Measurements from ENCODE around the gene KIFAP3. TPM values are rescaled to one million over a fixed set of nuclear protein-coding genes. Genes with fewer than 3 reads are reported as not detected.
"Not testable (repeated sequence)": the region's sequence is repeated elsewhere in the genome, so short reads cannot be mapped to it uniquely, and the experiment has no call there.

The KIFAP3 gene
- total RNA-seq, 1 experiment from 2014 or later, result 2.3 TPM

DNA sequence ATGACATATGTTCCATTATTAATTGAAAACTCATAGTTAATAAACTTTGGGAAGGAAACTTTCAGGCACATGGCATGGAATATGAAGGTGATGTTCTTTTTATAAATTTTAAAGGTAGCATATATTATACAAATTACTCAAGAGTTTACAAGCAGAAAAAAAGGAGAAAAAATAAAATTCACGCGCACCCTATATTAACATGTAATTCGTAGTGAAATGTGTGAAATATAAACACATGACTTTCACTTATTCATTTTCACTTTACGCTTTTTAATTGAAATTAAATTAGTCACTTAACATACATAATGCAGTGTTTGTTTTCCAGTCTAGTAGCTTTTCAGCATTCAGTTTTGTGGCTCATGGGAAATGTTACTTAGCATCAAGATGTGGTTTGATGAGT, 153.4 kb downstream of the KIFAP3 start:
- H3K27me3 Mint-ChIP-seq (ENCODE audit: low read depth), result no peaks in the 10 kb centered on the region
- DNase-seq (ENCODE audit: low spot score), result no peak
- no peaks in the 10 kb centered on the region for H3K9me3 Mint-ChIP-seq
- no peak overlapping the region for H3K4me3 Mint-ChIP-seq
- TF ChIP-seq SMAD4 (CRISPR knock-in tag; IDR thresholded peaks at IDR 0.05) (no peak), OVOL2 (CRISPR knock-in tag; IDR thresholded peaks at IDR 0.05; ENCODE audit: borderline replicate concordance) (no peak), NR2C2 (CRISPR knock-in tag; IDR thresholded peaks at IDR 0.05) (no peak), GTF2I (CRISPR knock-in tag; conservative IDR thresholded peaks at IDR 0.05) (no peak)
- H3K27ac Mint-ChIP-seq, result no peak overlapping the region
- no peaks in the 10 kb centered on the region for H3K36me3 Mint-ChIP-seq
- ChIA-PET POLR2A (no interaction called here), CTCF (no interaction called here)
- no peak for ATAC-seq
- H3K4me1 Mint-ChIP-seq, result no peaks in the 10 kb centered on the region

DNA sequence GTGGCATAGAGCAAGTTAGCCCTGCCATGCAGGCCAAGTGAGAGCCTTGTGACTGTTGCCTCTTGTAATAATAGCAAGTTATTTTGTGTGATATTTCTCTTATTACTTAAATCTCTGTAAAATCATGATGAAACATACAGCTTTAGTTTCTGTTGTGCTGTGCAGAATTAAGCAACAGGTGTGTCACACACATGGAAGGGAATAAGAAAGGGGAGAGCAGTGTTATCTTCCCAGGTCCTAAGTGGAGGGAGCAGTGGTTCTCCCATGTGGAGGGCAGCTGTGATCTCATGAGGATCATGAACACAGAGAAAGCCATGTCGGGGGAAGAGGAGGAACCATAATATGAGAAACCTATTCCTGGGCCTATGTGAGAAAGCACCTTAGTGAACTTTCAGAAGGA, 155.6 kb downstream of the KIFAP3 start:
- TF ChIP-seq OVOL2 (CRISPR knock-in tag; IDR thresholded peaks at IDR 0.05; ENCODE audit: borderline replicate concordance) (no peak), CREB1 (CRISPR knock-in tag; IDR thresholded peaks at IDR 0.05) (no peak), TEAD4 (CRISPR knock-in tag; IDR thresholded peaks at IDR 0.05) (no peak), GRHL2 (CRISPR knock-in tag; IDR thresholded peaks at IDR 0.05; ENCODE audit: insufficient replicate concordance, severe bottlenecking) (no peak), ELF4 (CRISPR knock-in tag; IDR thresholded peaks at IDR 0.05; ENCODE audit: low read depth) (no peak), ATF1 (CRISPR knock-in tag; IDR thresholded peaks at IDR 0.05) (no peak)
- TF ChIP-seq, protein P1, sequence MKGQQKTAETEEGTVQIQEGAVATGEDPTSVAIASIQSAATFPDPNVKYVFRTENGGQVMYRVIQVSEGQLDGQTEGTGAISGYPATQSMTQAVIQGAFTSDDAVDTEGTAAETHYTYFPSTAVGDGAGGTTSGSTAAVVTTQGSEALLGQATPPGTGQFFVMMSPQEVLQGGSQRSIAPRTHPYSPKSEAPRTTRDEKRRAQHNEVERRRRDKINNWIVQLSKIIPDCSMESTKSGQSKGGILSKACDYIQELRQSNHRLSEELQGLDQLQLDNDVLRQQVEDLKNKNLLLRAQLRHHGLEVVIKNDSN (CRISPR knock-in tag; IDR thresholded peaks at IDR 0.05), result no peak
- TF ChIP-seq, protein P2, sequence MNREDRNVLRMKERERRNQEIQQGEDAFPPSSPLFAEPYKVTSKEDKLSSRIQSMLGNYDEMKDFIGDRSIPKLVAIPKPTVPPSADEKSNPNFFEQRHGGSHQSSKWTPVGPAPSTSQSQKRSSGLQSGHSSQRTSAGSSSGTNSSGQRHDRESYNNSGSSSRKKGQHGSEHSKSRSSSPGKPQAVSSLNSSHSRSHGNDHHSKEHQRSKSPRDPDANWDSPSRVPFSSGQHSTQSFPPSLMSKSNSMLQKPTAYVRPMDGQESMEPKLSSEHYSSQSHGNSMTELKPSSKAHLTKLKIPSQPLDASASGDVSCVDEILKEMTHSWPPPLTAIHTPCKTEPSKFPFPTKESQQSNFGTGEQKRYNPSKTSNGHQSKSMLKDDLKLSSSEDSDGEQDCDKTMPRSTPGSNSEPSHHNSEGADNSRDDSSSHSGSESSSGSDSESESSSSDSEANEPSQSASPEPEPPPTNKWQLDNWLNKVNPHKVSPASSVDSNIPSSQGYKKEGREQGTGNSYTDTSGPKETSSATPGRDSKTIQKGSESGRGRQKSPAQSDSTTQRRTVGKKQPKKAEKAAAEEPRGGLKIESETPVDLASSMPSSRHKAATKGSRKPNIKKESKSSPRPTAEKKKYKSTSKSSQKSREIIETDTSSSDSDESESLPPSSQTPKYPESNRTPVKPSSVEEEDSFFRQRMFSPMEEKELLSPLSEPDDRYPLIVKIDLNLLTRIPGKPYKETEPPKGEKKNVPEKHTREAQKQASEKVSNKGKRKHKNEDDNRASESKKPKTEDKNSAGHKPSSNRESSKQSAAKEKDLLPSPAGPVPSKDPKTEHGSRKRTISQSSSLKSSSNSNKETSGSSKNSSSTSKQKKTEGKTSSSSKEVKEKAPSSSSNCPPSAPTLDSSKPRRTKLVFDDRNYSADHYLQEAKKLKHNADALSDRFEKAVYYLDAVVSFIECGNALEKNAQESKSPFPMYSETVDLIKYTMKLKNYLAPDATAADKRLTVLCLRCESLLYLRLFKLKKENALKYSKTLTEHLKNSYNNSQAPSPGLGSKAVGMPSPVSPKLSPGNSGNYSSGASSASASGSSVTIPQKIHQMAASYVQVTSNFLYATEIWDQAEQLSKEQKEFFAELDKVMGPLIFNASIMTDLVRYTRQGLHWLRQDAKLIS (CRISPR knock-in tag; IDR thresholded peaks at IDR 0.05; ENCODE audit: borderline replicate concordance), result no peak
- TF ChIP-seq, protein P3, sequence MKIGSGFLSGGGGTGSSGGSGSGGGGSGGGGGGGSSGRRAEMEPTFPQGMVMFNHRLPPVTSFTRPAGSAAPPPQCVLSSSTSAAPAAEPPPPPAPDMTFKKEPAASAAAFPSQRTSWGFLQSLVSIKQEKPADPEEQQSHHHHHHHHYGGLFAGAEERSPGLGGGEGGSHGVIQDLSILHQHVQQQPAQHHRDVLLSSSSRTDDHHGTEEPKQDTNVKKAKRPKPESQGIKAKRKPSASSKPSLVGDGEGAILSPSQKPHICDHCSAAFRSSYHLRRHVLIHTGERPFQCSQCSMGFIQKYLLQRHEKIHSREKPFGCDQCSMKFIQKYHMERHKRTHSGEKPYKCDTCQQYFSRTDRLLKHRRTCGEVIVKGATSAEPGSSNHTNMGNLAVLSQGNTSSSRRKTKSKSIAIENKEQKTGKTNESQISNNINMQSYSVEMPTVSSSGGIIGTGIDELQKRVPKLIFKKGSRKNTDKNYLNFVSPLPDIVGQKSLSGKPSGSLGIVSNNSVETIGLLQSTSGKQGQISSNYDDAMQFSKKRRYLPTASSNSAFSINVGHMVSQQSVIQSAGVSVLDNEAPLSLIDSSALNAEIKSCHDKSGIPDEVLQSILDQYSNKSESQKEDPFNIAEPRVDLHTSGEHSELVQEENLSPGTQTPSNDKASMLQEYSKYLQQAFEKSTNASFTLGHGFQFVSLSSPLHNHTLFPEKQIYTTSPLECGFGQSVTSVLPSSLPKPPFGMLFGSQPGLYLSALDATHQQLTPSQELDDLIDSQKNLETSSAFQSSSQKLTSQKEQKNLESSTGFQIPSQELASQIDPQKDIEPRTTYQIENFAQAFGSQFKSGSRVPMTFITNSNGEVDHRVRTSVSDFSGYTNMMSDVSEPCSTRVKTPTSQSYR (CRISPR knock-in tag; IDR thresholded peaks at IDR 0.05), result no peak
- no peak for ATAC-seq
- H3K27me3 Mint-ChIP-seq (ENCODE audit: low read depth), result no peaks in the 10 kb centered on the region
- ChIA-PET CTCF (no interaction called here), POLR2A (no interaction called here)
- H3K27ac Mint-ChIP-seq, result no peak overlapping the region
- H3K4me1 Mint-ChIP-seq, result peaks cover 3% of the 10 kb centered on the region
- H3K4me3 Mint-ChIP-seq, result no peak overlapping the region
- no peaks in the 10 kb centered on the region for H3K9me3 Mint-ChIP-seq
- no peak for DNase-seq (ENCODE audit: low spot score)
- H3K36me3 Mint-ChIP-seq, result no peaks in the 10 kb centered on the region

DNA sequence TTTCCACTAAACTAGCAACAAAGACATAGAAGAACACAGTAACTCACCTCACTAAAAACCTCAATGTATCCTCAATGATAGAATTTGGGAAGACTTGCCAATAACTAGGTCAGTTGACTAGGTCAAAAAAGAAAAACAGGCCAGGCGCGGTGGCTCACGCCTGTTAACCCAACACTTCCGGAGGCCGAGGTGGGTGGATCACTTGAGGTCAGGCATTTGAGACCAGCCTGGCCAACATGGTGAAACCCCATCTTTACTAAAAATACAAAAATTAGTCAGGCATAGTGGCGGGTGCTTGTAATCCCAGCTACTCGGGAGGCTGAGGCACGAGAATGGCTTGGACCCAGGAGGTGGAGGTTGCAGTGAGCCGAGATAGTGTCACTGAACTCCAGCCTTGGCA, 156.3 kb downstream of the KIFAP3 start:
- CTCF ChIA-PET; H3K27me3 Mint-ChIP-seq (ENCODE audit: low read depth); H3K4me1 Mint-ChIP-seq; ATAC-seq; POLR2A ChIA-PET; H3K27ac Mint-ChIP-seq; H3K9me3 Mint-ChIP-seq; H3K4me3 Mint-ChIP-seq; H3K36me3 Mint-ChIP-seq; DNase-seq (ENCODE audit: low spot score): not testable (repeated sequence)

DNA sequence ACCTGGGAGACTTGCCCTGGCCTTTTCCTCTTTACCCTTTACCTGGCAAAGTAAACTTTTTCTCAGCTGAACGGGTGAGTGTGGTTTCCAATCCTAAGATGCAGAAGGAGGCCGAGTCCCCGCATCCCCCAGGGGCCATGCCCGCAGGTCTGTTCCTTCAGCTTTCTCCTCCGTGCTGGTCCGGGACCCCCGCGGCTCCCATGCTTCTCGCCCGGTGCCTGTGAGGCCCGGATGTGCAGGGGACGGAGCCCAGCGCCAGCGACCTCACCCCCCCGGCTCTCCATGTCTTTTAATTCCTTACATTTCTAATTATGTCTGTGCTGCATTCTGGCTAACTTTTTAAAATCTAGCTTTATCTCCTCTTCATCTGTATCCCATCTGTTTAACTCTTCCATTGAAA, 159.3 kb downstream of the KIFAP3 start:
- CTCF ChIA-PET, result no interaction called here
- Mint-ChIP-seq H3K4me3 (no peak overlapping the region), H3K36me3 (no peaks in the 10 kb centered on the region), H3K4me1 (peaks cover 7% of the 10 kb centered on the region), H3K9me3 (no peaks in the 10 kb centered on the region), H3K27me3 (ENCODE audit: low read depth) (no peaks in the 10 kb centered on the region), H3K27ac (no peak overlapping the region)
- POLR2A ChIA-PET, result no interaction called here
- DNase-seq (ENCODE audit: low spot score), result no peak
- ATAC-seq, result peak; percentile 39
- TF ChIP-seq SP1 (CRISPR knock-in tag; conservative IDR thresholded peaks at IDR 0.05) (no peak), GTF2I (CRISPR knock-in tag; conservative IDR thresholded peaks at IDR 0.05) (no peak), KAT7 (CRISPR knock-in tag; IDR thresholded peaks at IDR 0.05; ENCODE audit: borderline replicate concordance) (no peak), OVOL2 (CRISPR knock-in tag; IDR thresholded peaks at IDR 0.05; ENCODE audit: borderline replicate concordance) (no peak)
- TF ChIP-seq, protein P4, sequence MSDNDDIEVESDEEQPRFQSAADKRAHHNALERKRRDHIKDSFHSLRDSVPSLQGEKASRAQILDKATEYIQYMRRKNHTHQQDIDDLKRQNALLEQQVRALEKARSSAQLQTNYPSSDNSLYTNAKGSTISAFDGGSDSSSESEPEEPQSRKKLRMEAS (CRISPR knock-in tag; IDR thresholded peaks at IDR 0.05), result no peak
- TF ChIP-seq, protein P5, sequence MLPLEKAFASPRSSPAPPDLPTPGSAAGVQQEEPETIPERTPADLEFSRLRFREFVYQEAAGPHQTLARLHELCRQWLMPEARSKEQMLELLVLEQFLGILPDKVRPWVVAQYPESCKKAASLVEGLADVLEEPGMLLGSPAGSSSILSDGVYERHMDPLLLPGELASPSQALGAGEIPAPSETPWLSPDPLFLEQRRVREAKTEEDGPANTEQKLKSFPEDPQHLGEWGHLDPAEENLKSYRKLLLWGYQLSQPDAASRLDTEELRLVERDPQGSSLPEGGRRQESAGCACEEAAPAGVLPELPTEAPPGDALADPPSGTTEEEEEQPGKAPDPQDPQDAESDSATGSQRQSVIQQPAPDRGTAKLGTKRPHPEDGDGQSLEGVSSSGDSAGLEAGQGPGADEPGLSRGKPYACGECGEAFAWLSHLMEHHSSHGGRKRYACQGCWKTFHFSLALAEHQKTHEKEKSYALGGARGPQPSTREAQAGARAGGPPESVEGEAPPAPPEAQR (CRISPR knock-in tag; IDR thresholded peaks at IDR 0.05), result no peak
- TF ChIP-seq, protein P6, sequence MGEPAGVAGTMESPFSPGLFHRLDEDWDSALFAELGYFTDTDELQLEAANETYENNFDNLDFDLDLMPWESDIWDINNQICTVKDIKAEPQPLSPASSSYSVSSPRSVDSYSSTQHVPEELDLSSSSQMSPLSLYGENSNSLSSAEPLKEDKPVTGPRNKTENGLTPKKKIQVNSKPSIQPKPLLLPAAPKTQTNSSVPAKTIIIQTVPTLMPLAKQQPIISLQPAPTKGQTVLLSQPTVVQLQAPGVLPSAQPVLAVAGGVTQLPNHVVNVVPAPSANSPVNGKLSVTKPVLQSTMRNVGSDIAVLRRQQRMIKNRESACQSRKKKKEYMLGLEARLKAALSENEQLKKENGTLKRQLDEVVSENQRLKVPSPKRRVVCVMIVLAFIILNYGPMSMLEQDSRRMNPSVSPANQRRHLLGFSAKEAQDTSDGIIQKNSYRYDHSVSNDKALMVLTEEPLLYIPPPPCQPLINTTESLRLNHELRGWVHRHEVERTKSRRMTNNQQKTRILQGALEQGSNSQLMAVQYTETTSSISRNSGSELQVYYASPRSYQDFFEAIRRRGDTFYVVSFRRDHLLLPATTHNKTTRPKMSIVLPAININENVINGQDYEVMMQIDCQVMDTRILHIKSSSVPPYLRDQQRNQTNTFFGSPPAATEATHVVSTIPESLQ (CRISPR knock-in tag; IDR thresholded peaks at IDR 0.05), result no peak

All from WTC11 (cell line).